Pons (tissue), 1 donor: ENCODE measurements around the gene CYP17A1.
A peak's percentile ranks its signal among the peaks of the same experiment; 100 is the strongest.
"Not testable (repeated sequence)": the region's sequence is repeated elsewhere in the genome, so short reads cannot be mapped to it uniquely, and the experiment has no call there.

Experiments used
- DNase-seq: peaks from one replicate; pipeline ENCODE4 v3.0.0-alpha.2; 2016; ENCODE audit warnings: low spot score

Gene CYP17A1

GRCh38 chr10:102835007-102835482, 2.2 kb downstream of the CYP17A1 start:
- peak; percentile 73 for DNase-seq

GRCh38 chr10:102834143-102834542, 3.1 kb downstream of the CYP17A1 start:
- DNase-seq: no peak

- no peak for DNase-seq
These were observed 4.2 kb downstream of the CYP17A1 start for GRCh38 chr10:102832987-102833386.

DNA sequence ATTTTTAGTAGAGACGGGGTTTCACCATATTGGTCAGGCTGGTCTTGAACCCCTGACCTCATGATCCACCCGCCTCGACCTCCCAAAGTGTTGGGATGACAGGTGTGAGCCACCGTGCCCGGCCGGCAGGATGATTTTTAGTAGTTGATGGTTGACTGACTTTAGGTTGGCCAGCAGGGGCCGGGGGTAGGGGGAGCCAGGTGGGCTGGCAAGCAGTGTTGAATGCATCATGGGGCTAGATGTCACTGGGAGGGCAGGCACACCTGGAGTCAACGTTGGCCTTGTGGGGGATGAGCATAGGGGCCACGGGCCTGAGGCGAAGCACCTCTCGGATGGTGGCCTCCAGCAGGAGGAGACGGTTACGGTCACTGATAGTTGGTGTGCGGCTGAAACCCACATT, 5.0 kb downstream of the CYP17A1 start:
- no peak for DNase-seq

DNA sequence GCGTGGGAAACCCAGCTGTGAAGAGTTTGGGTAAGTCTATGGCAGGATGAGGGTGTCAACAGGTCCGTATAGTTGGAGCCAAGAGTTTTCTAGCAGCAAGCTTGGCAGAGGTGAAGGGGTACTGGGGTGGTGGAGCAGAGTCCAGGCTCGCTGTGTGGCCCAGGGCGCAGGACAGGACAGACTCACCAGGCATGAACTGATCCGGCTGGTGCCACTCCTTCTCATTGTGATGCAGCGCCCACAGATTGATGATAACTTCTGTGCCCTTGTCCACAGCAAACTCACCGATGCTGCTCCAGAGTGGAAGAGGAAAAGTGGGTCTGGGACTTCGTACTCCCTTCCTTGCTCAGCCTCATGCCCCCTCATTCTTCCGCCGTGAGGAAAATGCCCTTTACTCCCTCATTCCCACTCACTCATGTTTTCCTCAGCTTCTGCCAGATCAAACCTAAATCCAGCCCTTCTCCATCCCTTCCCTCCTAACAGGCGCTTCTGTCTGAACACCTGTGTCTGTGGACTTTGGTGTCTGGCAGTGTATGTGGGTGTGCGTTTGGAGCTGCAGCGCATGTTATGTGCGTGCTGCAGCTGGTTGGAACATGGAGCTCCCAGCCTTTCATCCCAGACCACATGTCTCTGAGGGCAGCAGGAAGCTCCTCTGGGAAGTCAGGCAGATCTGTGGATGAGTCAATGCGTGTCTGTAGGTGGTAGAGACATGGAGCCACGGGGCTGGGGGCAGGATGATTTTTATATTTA, 5.7 kb downstream of the CYP17A1 start:
- no peak for DNase-seq

- DNase-seq: no peak
These were observed 9.6 kb downstream of the CYP17A1 start for GRCh38 chr10:102827597-102827975.

DNA sequence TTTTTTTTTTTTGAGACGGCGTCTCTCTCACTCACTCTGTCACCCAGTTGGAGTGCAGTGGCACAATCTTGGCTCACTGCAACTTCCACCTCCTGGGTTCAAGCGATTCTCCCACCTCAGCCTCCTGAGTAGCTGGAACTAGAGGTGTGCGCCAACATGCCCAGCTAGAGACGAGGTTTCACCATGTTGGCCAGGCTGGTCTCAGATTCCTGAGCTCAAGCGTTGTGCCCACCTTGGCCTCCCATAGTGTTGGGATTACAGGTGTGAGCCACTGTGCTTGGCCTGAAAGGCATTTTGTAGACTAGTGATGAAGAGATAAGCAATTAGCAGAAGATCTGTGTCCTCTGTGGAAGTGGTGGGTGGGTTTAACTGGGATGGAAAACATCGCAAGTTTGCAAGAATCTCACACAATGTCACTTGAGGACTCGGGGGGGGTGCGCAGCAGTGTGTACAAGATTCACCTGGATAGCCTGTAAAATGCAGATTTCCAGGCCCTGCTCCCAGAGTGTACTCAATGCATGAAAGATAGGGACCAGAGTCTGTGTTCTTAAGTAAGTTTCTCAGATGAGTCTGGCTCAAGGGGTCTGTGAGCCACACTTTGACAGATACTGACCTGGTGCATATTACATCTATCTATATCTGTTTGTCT, 10.9 kb downstream of the CYP17A1 start:
- DNase-seq: no peak

DNA sequence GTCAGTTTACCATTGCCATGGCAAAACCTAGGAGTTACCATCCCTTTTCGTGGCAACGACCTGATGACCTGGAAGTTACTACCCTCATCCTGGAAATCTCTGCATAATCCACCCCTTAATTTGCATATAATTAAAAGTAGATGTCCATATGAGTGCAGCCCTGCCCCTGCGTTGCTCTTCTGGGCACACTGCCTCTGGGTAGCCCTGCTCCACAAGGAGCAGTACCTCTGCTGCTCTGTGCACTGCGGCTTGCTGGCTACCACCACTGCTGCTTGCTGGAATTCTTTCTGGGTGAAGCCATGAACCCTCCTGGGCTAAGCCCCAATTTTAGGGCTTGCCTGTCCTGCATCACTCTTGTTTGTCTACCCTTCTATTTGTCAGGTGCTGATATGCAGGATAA, 12.5 kb downstream of the CYP17A1 start:
- no peak for DNase-seq

DNA sequence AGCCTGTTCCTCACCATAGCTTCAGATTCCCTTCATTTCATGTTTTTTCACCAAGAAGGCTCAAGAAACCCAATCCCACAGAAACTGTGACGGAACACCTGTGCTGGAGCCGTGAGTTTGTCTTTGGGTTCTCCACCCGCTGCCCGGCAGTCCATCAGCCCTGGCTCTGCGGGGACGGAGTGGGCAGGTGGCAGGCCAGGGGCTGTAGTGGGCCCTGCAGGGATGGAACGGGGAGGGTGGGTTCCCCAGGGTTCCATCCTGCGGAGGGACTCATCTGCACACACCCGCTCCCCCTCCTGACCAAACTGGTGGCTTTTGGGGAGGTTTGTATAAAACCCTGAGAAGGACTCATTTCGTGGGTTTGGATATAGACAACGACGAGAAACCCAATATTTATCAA, 15.0 kb downstream of the CYP17A1 start:
- no peak for DNase-seq

- not testable (repeated sequence) for DNase-seq
These were observed 17.2 kb downstream of the CYP17A1 start for GRCh38 chr10:102820008-102820407.

DNA sequence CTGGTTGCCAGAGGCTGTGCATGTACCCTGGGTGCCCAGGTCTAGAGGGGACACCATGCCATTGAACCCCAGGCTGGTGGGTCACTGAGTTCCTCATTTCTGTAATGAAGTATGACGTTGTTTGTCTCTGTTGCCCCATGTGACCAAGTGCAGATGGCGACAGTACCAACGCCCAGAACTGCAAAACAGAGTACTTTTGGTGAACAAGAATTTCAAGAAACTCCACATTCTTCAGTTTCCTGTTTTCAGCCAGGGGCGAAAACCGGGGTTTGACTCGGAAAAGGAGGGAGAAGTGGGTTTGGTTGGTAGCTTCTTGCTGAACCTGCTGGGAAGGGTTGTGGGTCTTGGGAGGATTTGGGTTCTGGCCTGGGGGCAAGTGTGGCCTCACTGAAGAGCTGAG, 18.2 kb downstream of the CYP17A1 start:
- peak; percentile 41 for DNase-seq

GRCh38 chr10:102817175-102817574, 20.0 kb downstream of the CYP17A1 start:
- no peak for DNase-seq

DNA sequence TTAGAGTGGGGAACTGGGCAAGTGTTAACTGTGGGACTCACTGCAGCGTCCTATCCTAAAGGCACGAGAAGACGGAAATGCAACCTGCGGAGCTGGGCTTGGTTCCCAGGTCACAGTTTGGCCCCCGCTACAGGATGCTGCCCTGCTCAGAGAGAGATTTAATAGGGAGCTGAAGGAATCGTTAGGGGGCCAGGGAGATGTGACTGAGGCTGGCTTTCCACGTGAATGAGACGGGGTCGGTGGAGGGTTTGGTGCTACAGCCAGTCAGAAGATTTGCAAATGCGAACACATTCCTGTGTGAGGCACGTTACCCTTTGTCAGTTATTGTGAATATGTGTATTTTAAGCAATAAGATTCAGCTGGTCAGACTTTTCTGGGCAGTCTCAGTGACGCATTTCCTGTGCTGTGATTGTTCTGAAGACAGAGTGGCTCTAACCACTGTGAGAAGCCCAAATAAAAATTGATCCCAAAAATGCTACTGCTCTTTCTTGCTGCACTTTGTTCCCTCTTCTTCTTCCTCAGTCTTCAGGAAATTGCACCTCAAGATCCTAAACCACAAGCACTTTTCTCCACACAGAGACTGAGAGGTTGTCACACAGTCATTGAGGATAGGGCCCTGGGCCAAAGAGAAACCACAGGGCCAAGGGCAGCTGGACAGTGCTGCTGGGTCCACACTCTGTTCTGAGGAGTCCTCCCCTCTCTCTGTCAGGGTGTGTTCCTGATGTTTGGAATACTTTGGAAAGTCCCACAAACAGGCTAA, 21.2 kb downstream of the CYP17A1 start:
- peak; percentile 81 for DNase-seq

DNA sequence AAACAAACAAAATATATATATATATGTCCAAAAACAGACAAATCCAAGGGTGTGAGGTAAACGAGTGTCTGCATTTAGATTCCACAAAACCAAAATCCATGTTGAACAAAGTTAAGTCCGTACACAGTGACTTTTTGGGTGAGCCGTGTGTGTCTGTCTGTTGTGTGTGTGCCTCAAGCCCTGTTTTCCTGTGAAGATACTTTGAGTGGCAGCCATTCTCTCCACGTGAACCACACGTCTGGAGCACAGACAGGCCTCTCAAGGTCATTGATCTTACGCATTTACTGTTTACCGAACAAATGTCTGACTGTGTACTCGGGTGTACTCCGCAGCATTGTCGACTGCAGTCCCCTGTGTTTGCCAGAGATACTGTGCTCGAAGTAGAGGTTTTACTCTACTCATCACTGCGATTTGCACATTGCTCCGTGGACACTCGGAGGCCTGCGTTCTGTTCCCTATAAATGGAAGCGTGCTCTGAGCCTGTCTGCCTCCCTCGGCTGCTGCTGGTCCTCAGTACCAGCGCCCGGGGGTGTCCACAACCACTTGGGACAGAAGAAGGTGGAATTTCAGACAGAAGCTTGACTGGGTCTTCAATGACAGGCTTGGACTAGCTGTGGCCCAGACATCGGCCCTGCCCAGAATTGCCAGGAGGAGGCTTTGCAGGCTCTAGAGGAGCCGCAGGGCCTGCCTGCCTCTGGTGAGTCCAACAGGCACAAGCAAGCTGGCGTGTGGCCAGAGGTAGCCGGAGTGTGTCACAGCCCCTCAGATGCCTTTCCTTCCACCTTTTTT, 22.1 kb downstream of the CYP17A1 start:
- DNase-seq: no peak

- DNase-seq: no peak
These were observed 22.8 kb downstream of the CYP17A1 start for GRCh38 chr10:102814453-102814871.

- DNase-seq: no peak
These were observed 23.3 kb downstream of the CYP17A1 start for GRCh38 chr10:102813734-102814452.

- DNase-seq: no peak
These were observed 24.1 kb downstream of the CYP17A1 start for GRCh38 chr10:102813017-102813541.

DNA sequence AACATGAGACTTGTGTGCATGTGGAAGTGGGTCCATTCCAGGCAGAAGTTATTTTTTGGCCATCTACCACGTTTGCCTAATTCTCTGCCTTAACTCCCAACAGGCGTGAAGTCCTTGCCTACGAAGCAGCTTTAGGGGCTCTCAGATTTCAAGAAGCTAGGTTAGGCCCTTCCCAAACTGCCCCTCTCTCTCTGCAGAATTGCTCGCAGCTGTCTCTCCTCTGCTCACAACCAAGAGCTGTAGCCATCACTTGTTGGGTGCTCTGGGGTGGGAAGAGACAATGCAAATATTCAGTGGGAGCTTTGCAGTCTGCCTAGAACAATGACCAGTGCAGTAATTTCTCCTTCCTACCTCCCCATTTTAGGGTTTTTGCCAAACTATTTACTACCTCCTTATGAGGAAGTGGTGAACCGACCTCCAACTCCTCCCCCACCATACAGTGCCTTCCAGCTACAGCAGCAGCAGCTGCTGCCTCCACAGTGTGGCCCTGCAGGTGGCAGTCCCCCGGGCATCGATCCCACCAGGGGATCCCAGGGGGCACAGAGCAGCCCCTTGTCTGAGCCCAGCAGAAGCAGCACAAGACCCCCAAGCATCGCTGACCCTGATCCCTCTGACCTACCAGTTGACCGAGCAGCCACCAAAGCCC, 24.9 kb downstream of the CYP17A1 start:
- DNase-seq: peak; percentile 40

- DNase-seq: no peak
These were observed 25.9 kb downstream of the CYP17A1 start for GRCh38 chr10:102811346-102811745.

DNA sequence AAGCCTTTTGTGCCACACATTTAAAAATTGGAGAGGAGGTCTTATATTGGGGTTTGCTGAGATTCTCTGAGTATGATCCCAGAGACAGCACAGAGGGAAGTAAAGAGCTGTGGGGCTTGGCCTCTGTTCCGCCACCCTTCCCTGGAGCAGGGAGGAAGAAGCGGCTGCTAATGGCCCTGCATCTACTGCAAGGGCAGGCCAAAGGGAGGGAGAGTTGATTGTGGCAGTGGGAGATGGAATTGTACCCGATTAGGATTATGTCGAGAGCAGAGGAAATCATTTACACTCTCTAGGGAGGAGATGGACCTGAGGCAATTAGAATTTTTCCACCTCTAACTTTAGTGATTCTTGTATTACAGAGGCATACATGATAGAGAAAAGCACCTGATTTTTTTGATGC, 28.8 kb downstream of the CYP17A1 start:
- DNase-seq: no peak
